OCI-LY7 (cell line): ENCODE measurements around the gene CAPZB. TPM values are rescaled to one million over a fixed set of nuclear protein-coding genes. Genes with fewer than 3 reads are reported as not detected.

Source experiments
- BruUV-seq: library from RNA; stranded (reverse); fragments of 400-500 nt; replicated peaks from 2 replicates; lab custom pipeline; 2021; lab: Mats Ljungman, UMichigan
- CTCF ChIA-PET: fragments of 300-600 bp; sonication (Branson Sonifier 250); formaldehyde crosslinking; loops from one replicate; lab custom pipeline; 2022; ENCODE audit warnings: antibody characterized with exemption; ENCODE audit not compliant: unreplicated experiment; lab: Charles Lee
- POLR2A ChIA-PET: fragments of 300-600 bp; sonication (Branson Sonifier 250); formaldehyde crosslinking; loops from one replicate; lab custom pipeline; 2022; ENCODE audit warnings: antibody characterized with exemption; lab: Charles Lee
- DNase-seq: peaks from one replicate; pipeline ENCODE4 v3.0.0-alpha.2; 2015; ENCODE audit warnings: low spot score
- H2AFZ ChIP-seq: fragments of 200-600 bp; sonication (generic), shearing (Covaris generic); 2 replicates; pipeline ENCODE4 v1.6.1; 2014; ENCODE audit warnings: mild to moderate bottlenecking, antibody characterized with exemption, low read length, moderate library complexity
- H3K27ac ChIP-seq: fragments of 200-600 bp; sonication (generic); 2 replicates; pipeline ENCODE4 v1.5.1; 2014; ENCODE audit warnings: mixed run types, low read depth, mild to moderate bottlenecking, moderate library complexity, low read length, inconsistent platforms; ENCODE audit not compliant: poor library complexity, severe bottlenecking
- H3K36me3 ChIP-seq: fragments of 200-600 bp; sonication (generic); 2 replicates; pipeline ENCODE4 v1.6.1; 2014; ENCODE audit warnings: mild to moderate bottlenecking, antibody characterized with exemption, low read length, moderate library complexity, mixed read lengths; ENCODE audit not compliant: insufficient read depth
- H3K4me1 ChIP-seq: fragments of 200-600 bp; sonication (generic); 2 replicates; pipeline ENCODE4 v1.5.1; 2014; ENCODE audit warnings: mild to moderate bottlenecking, low read length; ENCODE audit not compliant: insufficient read depth, poor library complexity, severe bottlenecking
- H3K4me2 ChIP-seq: fragments of 200-600 bp; sonication (generic); 2 replicates; pipeline ENCODE4 v1.6.1; 2014; ENCODE audit warnings: mild to moderate bottlenecking, low read length
- H3K4me3 ChIP-seq: fragments of 200-600 bp; sonication (generic); 2 replicates; pipeline ENCODE4 v1.5.1; 2014; ENCODE audit warnings: mild to moderate bottlenecking, low read depth, low read length; ENCODE audit not compliant: poor library complexity, severe bottlenecking
- H3K79me2 ChIP-seq: fragments of 200-600 bp; sonication (generic); 2 replicates; pipeline ENCODE4 v1.6.1; 2016; ENCODE audit warnings: low read depth, mild to moderate bottlenecking, low read length, moderate library complexity, mixed read lengths; ENCODE audit not compliant: insufficient read depth
- H3K9me2 ChIP-seq: fragments of 200-600 bp; sonication (generic); 2 replicates; pipeline ENCODE4 v1.6.1; 2016; ENCODE audit warnings: mild to moderate bottlenecking, low read length, mixed read lengths; ENCODE audit not compliant: insufficient read depth
- H3K9me3 ChIP-seq: fragments of 200-600 bp; sonication (generic); 2 replicates; pipeline ENCODE4 v1.6.1; 2014; ENCODE audit warnings: mild to moderate bottlenecking, mixed run types, low read length, mixed read lengths
- H4K20me1 ChIP-seq: fragments of 200-600 bp; sonication (generic); 2 replicates; pipeline ENCODE4 v1.6.1; 2014; ENCODE audit warnings: mild to moderate bottlenecking, antibody characterized with exemption, low read length, moderate library complexity, mixed read lengths; ENCODE audit not compliant: insufficient read depth
- EZH2phosphoT487 ChIP-seq: fragments of 200-600 bp; sonication (generic); IDR thresholded peaks from 2 replicates; pipeline ENCODE4 v1.6.1; 2018; ENCODE audit warnings: low read depth, borderline replicate concordance, mild to moderate bottlenecking, mixed run types, antibody characterized with exemption, low read length, moderate library complexity, mixed read lengths
- intact Hi-C: fragments of 100-400 bp; cut with micrococcal nuclease; formaldehyde crosslinking; loops from one replicate; pipeline ENCODE4 v1.10.0; 2022; ENCODE audit not compliant: unreplicated experiment
- total RNA-seq, 2 experiments: library from RNA; depleted of rRNA in 1 of 2; stranded (reverse); fragments of >200 nt in 1 of 2; shearing (Covaris generic) in 1 of 2; gene quantifications; 2 replicates each; pipeline ENCODE4 v1.2.3, GENCODE V29; 2014 to 2022
- TF ChIP-seq, protein P1 (sequence below): fragments of 200-600 bp; sonication (generic); conservative IDR thresholded peaks from 2 replicates; pipeline ENCODE4 v1.5.1; 2014; ENCODE audit warnings: mild to moderate bottlenecking, antibody characterized with exemption, low read length, moderate library complexity, mixed read lengths

The CAPZB gene
- total RNA-seq, 2 experiments from 2014 or later, result 61.3 to 187 TPM

DNA sequence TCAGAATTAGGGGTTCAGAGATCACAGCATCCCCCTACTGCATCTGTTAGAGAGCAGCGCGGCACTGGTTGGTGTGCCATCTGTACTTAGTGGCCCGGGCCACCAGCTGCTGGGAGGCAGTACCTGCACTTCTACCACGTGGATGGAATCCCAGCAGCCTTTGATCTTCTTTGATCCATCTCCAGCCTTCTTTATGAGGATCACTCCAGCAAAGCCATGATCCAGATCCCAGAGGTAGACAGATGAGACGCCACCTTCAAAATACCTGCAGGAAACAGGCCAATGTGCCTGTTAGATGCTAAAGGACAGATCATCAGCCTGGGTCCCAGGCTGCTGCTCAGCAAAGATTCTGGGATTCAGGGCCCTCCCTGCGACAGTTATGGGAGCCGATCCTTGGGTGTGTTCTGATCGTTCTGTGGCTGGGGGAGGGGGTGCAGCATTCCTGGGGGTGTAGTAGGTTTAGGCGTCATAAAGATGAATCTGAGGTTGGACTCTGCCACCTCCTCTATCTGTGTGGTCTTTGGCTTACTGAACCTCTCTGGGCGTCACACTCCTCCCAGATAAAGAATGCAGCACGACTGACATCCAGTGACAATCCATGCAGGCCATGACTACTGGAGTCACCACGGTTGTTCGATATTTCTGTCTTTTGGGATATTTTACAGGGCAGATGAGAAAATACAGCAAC lies 127.9 kb downstream of the CAPZB start:
- Histone ChIP-seq H3K27ac (no peak overlapping the region), H2AFZ (no peak overlapping the region), H3K4me1 (no peaks in the 10 kb centered on the region), H3K9me2 (no peaks in the 10 kb centered on the region), H4K20me1 (no peaks in the 10 kb centered on the region), H3K36me3 (peaks cover 28% of the 10 kb centered on the region; the same call in 1 of the 2 replicates), H3K79me2 (no peaks in the 10 kb centered on the region), H3K4me2 (no peak overlapping the region), H3K9me3 (no peaks in the 10 kb centered on the region), H3K4me3 (no peak overlapping the region)
- CTCF ChIA-PET, result no interaction called here
- intact Hi-C loops, result no loop called here
- no peak for DNase-seq
- POLR2A ChIA-PET, result no interaction called here
- TF ChIP-seq, protein P1, sequence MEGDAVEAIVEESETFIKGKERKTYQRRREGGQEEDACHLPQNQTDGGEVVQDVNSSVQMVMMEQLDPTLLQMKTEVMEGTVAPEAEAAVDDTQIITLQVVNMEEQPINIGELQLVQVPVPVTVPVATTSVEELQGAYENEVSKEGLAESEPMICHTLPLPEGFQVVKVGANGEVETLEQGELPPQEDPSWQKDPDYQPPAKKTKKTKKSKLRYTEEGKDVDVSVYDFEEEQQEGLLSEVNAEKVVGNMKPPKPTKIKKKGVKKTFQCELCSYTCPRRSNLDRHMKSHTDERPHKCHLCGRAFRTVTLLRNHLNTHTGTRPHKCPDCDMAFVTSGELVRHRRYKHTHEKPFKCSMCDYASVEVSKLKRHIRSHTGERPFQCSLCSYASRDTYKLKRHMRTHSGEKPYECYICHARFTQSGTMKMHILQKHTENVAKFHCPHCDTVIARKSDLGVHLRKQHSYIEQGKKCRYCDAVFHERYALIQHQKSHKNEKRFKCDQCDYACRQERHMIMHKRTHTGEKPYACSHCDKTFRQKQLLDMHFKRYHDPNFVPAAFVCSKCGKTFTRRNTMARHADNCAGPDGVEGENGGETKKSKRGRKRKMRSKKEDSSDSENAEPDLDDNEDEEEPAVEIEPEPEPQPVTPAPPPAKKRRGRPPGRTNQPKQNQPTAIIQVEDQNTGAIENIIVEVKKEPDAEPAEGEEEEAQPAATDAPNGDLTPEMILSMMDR, result no peak
- TF ChIP-seq EZH2phosphoT487, result no peak
- no TSS peak for BruUV-seq

DNA sequence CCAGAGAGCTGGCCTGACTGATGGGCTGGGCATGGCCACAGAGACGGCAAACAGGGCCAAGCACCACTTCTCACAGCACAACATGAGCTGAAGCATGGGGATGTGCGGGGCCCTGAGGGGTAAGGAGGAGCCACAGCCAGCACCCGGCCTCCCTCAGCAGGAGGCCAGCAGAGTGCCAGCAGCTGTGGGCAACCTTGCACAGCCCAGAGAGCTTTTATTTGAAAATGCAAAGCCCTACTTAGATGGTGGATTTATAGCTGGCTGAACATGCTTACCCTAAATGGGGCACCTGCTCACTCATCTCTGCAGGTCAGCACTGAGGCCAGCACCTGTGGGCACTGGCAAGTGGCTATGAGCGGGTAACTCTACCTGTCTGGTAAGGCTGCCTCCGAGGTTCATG lies 129.1 kb downstream of the CAPZB start:
- TF ChIP-seq, protein P1, result no peak
- no peak for TF ChIP-seq EZH2phosphoT487
- Histone ChIP-seq H3K9me2 (no peaks in the 10 kb centered on the region), H3K9me3 (no peaks in the 10 kb centered on the region), H3K27ac (no peak overlapping the region), H3K4me2 (no peak overlapping the region), H2AFZ (no peak overlapping the region), H3K79me2 (no peaks in the 10 kb centered on the region), H3K4me1 (no peaks in the 10 kb centered on the region), H3K4me3 (no peak overlapping the region), H3K36me3 (peaks cover 28% of the 10 kb centered on the region; the same call in 1 of the 2 replicates), H4K20me1 (no peaks in the 10 kb centered on the region)
- no peak for DNase-seq
- intact Hi-C loops, result no loop called here
- no TSS peak for BruUV-seq
- CTCF ChIA-PET, result no interaction called here
- POLR2A ChIA-PET, result no interaction called here

DNA sequence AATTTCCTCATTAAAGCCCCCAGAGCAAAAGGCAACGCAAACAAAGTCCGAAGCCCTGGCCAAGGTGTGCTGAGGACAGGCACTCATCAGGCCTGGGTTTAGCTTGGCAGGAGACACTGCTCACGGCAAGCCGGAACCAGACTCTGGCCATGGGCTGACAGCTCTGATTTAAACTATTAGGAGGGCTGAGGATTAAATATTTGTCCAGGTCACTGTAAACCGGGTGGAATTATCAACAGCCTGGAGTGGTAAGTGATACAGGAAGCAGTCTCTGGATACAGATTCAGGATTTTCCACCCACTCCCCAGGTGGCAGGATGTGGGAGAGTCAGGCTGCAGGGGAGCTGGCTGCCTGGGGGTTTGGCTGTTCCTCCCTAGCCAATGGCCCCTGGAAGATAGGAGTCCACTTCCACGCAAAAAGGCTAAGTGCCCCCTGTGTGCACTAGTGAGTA lies 130.8 kb downstream of the CAPZB start:
- ChIA-PET CTCF (no interaction called here), POLR2A (interaction anchor here (0.6 to 1.1 kb wide), 2 partner anchors 29 to 1149 kb away, joined by 3 to 4 read pairs; no protein-coding TSS in a partner anchor)
- TF ChIP-seq, protein P1, result no peak
- TF ChIP-seq EZH2phosphoT487, result no peak
- intact Hi-C loops, result no loop called here
- Histone ChIP-seq H4K20me1 (no peaks in the 10 kb centered on the region), H3K4me2 (no peak overlapping the region), H2AFZ (no peak overlapping the region), H3K4me1 (no peaks in the 10 kb centered on the region), H3K79me2 (no peaks in the 10 kb centered on the region), H3K4me3 (no peak overlapping the region), H3K36me3 (peaks cover 33% of the 10 kb centered on the region; the same call in 1 of the 2 replicates), H3K27ac (no peak overlapping the region), H3K9me3 (no peaks in the 10 kb centered on the region), H3K9me2 (no peaks in the 10 kb centered on the region)
- no peak for DNase-seq
- BruUV-seq, result no TSS peak
